Measurements from ENCODE around the gene FABP7.

The FABP7 gene

GRCh38 chr6:122825163-122825562 is 45.6 kb downstream of the FABP7 start:
- Histone ChIP-seq H2AK5ac (ENCODE audit: low read length, severe bottlenecking) (no peak overlapping the region), H3K4me2 (ENCODE audit: low read length, poor library complexity, severe bottlenecking) (no peak overlapping the region), H3K4me3 (ENCODE audit: insufficient read depth in 1 of 2, low read depth in 1 of 2, low read length in 2 of 2) (no peak overlapping the region), H4K8ac (ENCODE audit: low read length) (no peak overlapping the region), H3K14ac (ENCODE audit: low read length in 2 of 2) (no peak overlapping the region), H3K79me1 (replicated peaks; ENCODE audit: low read length, poor library complexity, severe bottlenecking) (no peaks in the 10 kb centered on the region), H2BK15ac (ENCODE audit: low read depth, poor library complexity, severe bottlenecking) (no peak overlapping the region), H3K9ac (ENCODE audit: low read length) (no peak overlapping the region), H3K36me3 (ENCODE audit: control insufficient read depth in 1 of 2, insufficient read depth in 2 of 2, low read depth in 1 of 2, low read length in 2 of 2) (no peaks in the 10 kb centered on the region), H3K23ac (ENCODE audit: low read length in 2 of 2) (no peak overlapping the region), H2AFZ (ENCODE audit: low read depth, low read length) (no peak overlapping the region), H2BK12ac (ENCODE audit: low read length in 2 of 2) (no peak overlapping the region), H4K91ac (ENCODE audit: low read length) (no peak overlapping the region), H3K9me3 (ENCODE audit: control insufficient read depth, low read length) (no peaks in the 10 kb centered on the region), H3K27me3 (ENCODE audit: control insufficient read depth in 1 of 2, insufficient read depth in 1 of 2, low read length in 2 of 2) (no peaks in the 10 kb centered on the region), H2BK5ac (ENCODE audit: low read depth, low read length, poor library complexity, severe bottlenecking) (no peak overlapping the region), H3K18ac (ENCODE audit: low read depth in 1 of 2, low read length in 2 of 2) (no peak overlapping the region), H3K4me1 (ENCODE audit: control insufficient read depth, insufficient read depth, low read depth, low read length) (no peaks in the 10 kb centered on the region), H3K27ac (ENCODE audit: low read length, poor library complexity, severe bottlenecking) (no peak overlapping the region), H3K4ac (ENCODE audit: low read depth in 1 of 2, low read length in 2 of 2) (no peak overlapping the region), H2BK120ac (ENCODE audit: low read depth, low read length) (no peak overlapping the region)
- 91% methylated on average over 4 of the region's 5 CpGs for WGBS
- DNase-seq: no peak

DNA sequence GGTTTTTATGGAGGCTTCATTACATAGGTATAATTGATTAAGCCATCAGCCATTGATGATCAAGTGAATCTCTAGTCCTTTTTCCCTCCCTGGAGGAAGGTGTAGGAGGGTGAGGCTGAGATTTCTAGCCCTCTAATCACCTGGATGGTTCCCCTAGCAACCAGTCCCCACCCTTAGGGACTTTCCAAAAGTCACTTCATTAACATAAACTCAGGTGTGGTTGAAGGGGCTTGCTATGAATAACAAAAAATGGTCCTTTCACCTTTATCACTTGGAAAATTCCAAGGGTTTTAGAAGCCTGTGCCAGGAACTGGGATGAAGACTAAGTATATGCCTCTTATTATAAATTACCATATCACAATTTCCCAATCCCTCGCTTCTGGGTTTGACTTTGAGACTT is 49.9 kb downstream of the FABP7 start:
- no peak overlapping the region for H2AK5ac ChIP-seq (ENCODE audit: low read length, severe bottlenecking)
- no peaks in the 10 kb centered on the region for H3K27me3 ChIP-seq (ENCODE audit: control insufficient read depth in 1 of 2, insufficient read depth in 1 of 2, low read length in 2 of 2)
- no peak overlapping the region for H3K9ac ChIP-seq (ENCODE audit: low read length)
- H4K91ac ChIP-seq (ENCODE audit: low read length): no peak overlapping the region
- H3K4ac ChIP-seq (ENCODE audit: low read depth in 1 of 2, low read length in 2 of 2): no peak overlapping the region
- H4K8ac ChIP-seq (ENCODE audit: low read length): no peak overlapping the region
- H3K18ac ChIP-seq (ENCODE audit: low read depth in 1 of 2, low read length in 2 of 2): no peak overlapping the region
- H2AFZ ChIP-seq (ENCODE audit: low read depth, low read length): no peak overlapping the region
- H3K36me3 ChIP-seq (ENCODE audit: control insufficient read depth in 1 of 2, insufficient read depth in 2 of 2, low read depth in 1 of 2, low read length in 2 of 2): no peaks in the 10 kb centered on the region
- H3K27ac ChIP-seq (ENCODE audit: low read length, poor library complexity, severe bottlenecking): no peak overlapping the region
- no CpG with 5 or more reads among the region's 1 CpG for WGBS
- no peaks in the 10 kb centered on the region for H3K9me3 ChIP-seq (ENCODE audit: control insufficient read depth, low read length)
- no peak overlapping the region for H3K4me2 ChIP-seq (ENCODE audit: low read length, poor library complexity, severe bottlenecking)
- H3K4me3 ChIP-seq (ENCODE audit: insufficient read depth in 1 of 2, low read depth in 1 of 2, low read length in 2 of 2): no peak overlapping the region
- H2BK12ac ChIP-seq (ENCODE audit: low read length in 2 of 2): no peak overlapping the region
- H3K79me1 ChIP-seq (replicated peaks; ENCODE audit: low read length, poor library complexity, severe bottlenecking): no peaks in the 10 kb centered on the region
- H2BK15ac ChIP-seq (ENCODE audit: low read depth, poor library complexity, severe bottlenecking): no peak overlapping the region
- no peak overlapping the region for H3K14ac ChIP-seq (ENCODE audit: low read length in 2 of 2)
- H3K4me1 ChIP-seq (ENCODE audit: control insufficient read depth, insufficient read depth, low read depth, low read length): no peaks in the 10 kb centered on the region
- H3K23ac ChIP-seq (ENCODE audit: low read length in 2 of 2): no peak overlapping the region
- H2BK5ac ChIP-seq (ENCODE audit: low read depth, low read length, poor library complexity, severe bottlenecking): no peak overlapping the region
- no peak for DNase-seq
- H2BK120ac ChIP-seq (ENCODE audit: low read depth, low read length): no peak overlapping the region

GRCh38 chr6:122831511-122831910 is 52.0 kb downstream of the FABP7 start:
- H2BK120ac ChIP-seq (ENCODE audit: low read depth, low read length): no peak overlapping the region
- whole genome bisulfite sequencing: 74% methylated on average over 1 of the region's 1 CpG
- H2BK5ac ChIP-seq (ENCODE audit: low read depth, low read length, poor library complexity, severe bottlenecking): no peak overlapping the region
- H3K9me3 ChIP-seq (ENCODE audit: control insufficient read depth, low read length): no peaks in the 10 kb centered on the region
- no peak overlapping the region for H3K18ac ChIP-seq (ENCODE audit: low read depth in 1 of 2, low read length in 2 of 2)
- H2BK15ac ChIP-seq (ENCODE audit: low read depth, poor library complexity, severe bottlenecking): no peak overlapping the region
- no peak overlapping the region for H3K4me3 ChIP-seq (ENCODE audit: insufficient read depth in 1 of 2, low read depth in 1 of 2, low read length in 2 of 2)
- no peak overlapping the region for H2AFZ ChIP-seq (ENCODE audit: low read depth, low read length)
- H3K27me3 ChIP-seq (ENCODE audit: control insufficient read depth in 1 of 2, insufficient read depth in 1 of 2, low read length in 2 of 2): no peaks in the 10 kb centered on the region
- no peaks in the 10 kb centered on the region for H3K36me3 ChIP-seq (ENCODE audit: control insufficient read depth in 1 of 2, insufficient read depth in 2 of 2, low read depth in 1 of 2, low read length in 2 of 2)
- H3K27ac ChIP-seq (ENCODE audit: low read length, poor library complexity, severe bottlenecking): no peak overlapping the region
- H4K91ac ChIP-seq (ENCODE audit: low read length): no peak overlapping the region
- no peak overlapping the region for H4K8ac ChIP-seq (ENCODE audit: low read length)
- H2BK12ac ChIP-seq (ENCODE audit: low read length in 2 of 2): no peak overlapping the region
- H3K4me1 ChIP-seq (ENCODE audit: control insufficient read depth, insufficient read depth, low read depth, low read length): no peaks in the 10 kb centered on the region
- H2AK5ac ChIP-seq (ENCODE audit: low read length, severe bottlenecking): no peak overlapping the region
- H3K79me1 ChIP-seq (replicated peaks; ENCODE audit: low read length, poor library complexity, severe bottlenecking): no peaks in the 10 kb centered on the region
- H3K14ac ChIP-seq (ENCODE audit: low read length in 2 of 2): no peak overlapping the region
- no peak for DNase-seq
- no peak overlapping the region for H3K4ac ChIP-seq (ENCODE audit: low read depth in 1 of 2, low read length in 2 of 2)
- H3K4me2 ChIP-seq (ENCODE audit: low read length, poor library complexity, severe bottlenecking): no peak overlapping the region
- no peak overlapping the region for H3K23ac ChIP-seq (ENCODE audit: low read length in 2 of 2)
- H3K9ac ChIP-seq (ENCODE audit: low read length): no peak overlapping the region

GRCh38 chr6:122832459-122832858 is 52.9 kb downstream of the FABP7 start:
- Histone ChIP-seq H3K4me2 (ENCODE audit: low read length, poor library complexity, severe bottlenecking) (no peak overlapping the region), H3K9ac (ENCODE audit: low read length) (no peak overlapping the region), H3K36me3 (ENCODE audit: control insufficient read depth in 1 of 2, insufficient read depth in 2 of 2, low read depth in 1 of 2, low read length in 2 of 2) (no peaks in the 10 kb centered on the region), H3K4me3 (ENCODE audit: insufficient read depth in 1 of 2, low read depth in 1 of 2, low read length in 2 of 2) (no peak overlapping the region), H3K79me1 (replicated peaks; ENCODE audit: low read length, poor library complexity, severe bottlenecking) (no peaks in the 10 kb centered on the region), H3K4me1 (ENCODE audit: control insufficient read depth, insufficient read depth, low read depth, low read length) (no peaks in the 10 kb centered on the region), H2BK5ac (ENCODE audit: low read depth, low read length, poor library complexity, severe bottlenecking) (no peak overlapping the region), H4K8ac (ENCODE audit: low read length) (no peak overlapping the region), H3K27me3 (ENCODE audit: control insufficient read depth in 1 of 2, insufficient read depth in 1 of 2, low read length in 2 of 2) (no peaks in the 10 kb centered on the region), H2AK5ac (ENCODE audit: low read length, severe bottlenecking) (no peak overlapping the region), H2BK12ac (ENCODE audit: low read length in 2 of 2) (no peak overlapping the region), H3K23ac (ENCODE audit: low read length in 2 of 2) (no peak overlapping the region), H2BK15ac (ENCODE audit: low read depth, poor library complexity, severe bottlenecking) (no peak overlapping the region), H2BK120ac (ENCODE audit: low read depth, low read length) (no peak overlapping the region), H3K4ac (ENCODE audit: low read depth in 1 of 2, low read length in 2 of 2) (no peak overlapping the region), H3K27ac (ENCODE audit: low read length, poor library complexity, severe bottlenecking) (no peak overlapping the region), H3K18ac (ENCODE audit: low read depth in 1 of 2, low read length in 2 of 2) (no peak overlapping the region), H3K9me3 (ENCODE audit: control insufficient read depth, low read length) (no peaks in the 10 kb centered on the region), H2AFZ (ENCODE audit: low read depth, low read length) (no peak overlapping the region), H3K14ac (ENCODE audit: low read length in 2 of 2) (no peak overlapping the region), H4K91ac (ENCODE audit: low read length) (no peak overlapping the region)
- no peak for DNase-seq
- WGBS: 67% methylated on average over 2 of the region's 3 CpGs
